ENCODE results near the gene AKT2.
A peak's percentile ranks its signal among the peaks of the same experiment; 100 is the strongest.

Gene AKT2

GRCh38 chr19:40249201-40249600 lies 35.9 kb downstream of the AKT2 start:
- DNase-seq, result no peak

GRCh38 chr19:40247735-40248262 lies 37.3 kb downstream of the AKT2 start:
- DNase-seq, result no peak

GRCh38 chr19:40247178-40247577 lies 38.0 kb downstream of the AKT2 start:
- DNase-seq, result peak; percentile 48

- DNase-seq, result no peak
Observed at GRCh38 chr19:40246292-40247073, 38.7 kb downstream of the AKT2 start.

- DNase-seq, result no peak
Observed at GRCh38 chr19:40245506-40246128, 39.5 kb downstream of the AKT2 start.

- no peak for DNase-seq
Observed at GRCh38 chr19:40244579-40245317, 40.4 kb downstream of the AKT2 start.

GRCh38 chr19:40243181-40243580 lies 42.0 kb downstream of the AKT2 start:
- DNase-seq, result no peak

- DNase-seq, result no peak
Observed at GRCh38 chr19:40242480-40242879, 42.7 kb downstream of the AKT2 start.

GRCh38 chr19:40241809-40242384 lies 43.2 kb downstream of the AKT2 start:
- DNase-seq, result no peak

- no peak for DNase-seq
Observed at GRCh38 chr19:40241125-40241808, 43.9 kb downstream of the AKT2 start.

GRCh38 chr19:40240332-40240731 lies 44.8 kb downstream of the AKT2 start:
- no peak for DNase-seq

- DNase-seq, result no peak
Observed at GRCh38 chr19:40239415-40240226, 45.5 kb downstream of the AKT2 start.

GRCh38 chr19:40238775-40239174 lies 46.4 kb downstream of the AKT2 start:
- no peak for DNase-seq

- DNase-seq, result no peak
Observed at GRCh38 chr19:40237791-40238190, 47.4 kb downstream of the AKT2 start.

- DNase-seq, result no peak
Observed at GRCh38 chr19:40236366-40236765, 48.8 kb downstream of the AKT2 start.

GRCh38 chr19:40236026-40236355 lies 49.2 kb downstream of the AKT2 start:
- DNase-seq, result no peak

GRCh38 chr19:40235238-40236025 lies 49.7 kb downstream of the AKT2 start:
- DNase-seq, result no peak

- DNase-seq, result no peak
Observed at GRCh38 chr19:40234429-40235237, 50.5 kb downstream of the AKT2 start.

- DNase-seq, result no peak
Observed at GRCh38 chr19:40233811-40234389, 51.2 kb downstream of the AKT2 start.
